HEK293 (cell line): ENCODE data around the gene LRP1B.

Source experiments
- CTCF ChIP-seq: fragments of 450-650 bp; formaldehyde crosslinking; IDR thresholded peaks from 2 replicates; pipeline ENCODE4 v1.5.1; 2016; ENCODE audit warnings: missing biosample characterization, missing genetic modification characterization
- ZNF48 ChIP-seq: fragments of 450-650 bp; formaldehyde crosslinking; IDR thresholded peaks from 2 replicates; pipeline ENCODE4 v1.5.1; 2016; ENCODE audit warnings: missing biosample characterization, missing genetic modification characterization
- ZNF596 ChIP-seq: fragments of 450-650 bp; IDR thresholded peaks from 2 replicates; pipeline ENCODE4 v1.5.0; 2018; ENCODE audit warnings: missing biosample characterization, mild to moderate bottlenecking, missing genetic modification characterization, moderate library complexity

- TF ChIP-seq CTCF (tag by site-specific recombination) (no peak), ZNF596 (tag by site-specific recombination) (no peak), ZNF48 (tag by site-specific recombination) (no peak)
These were observed 1580.0 kb downstream of the LRP1B start for GRCh38 chr2:140550821-140551220.
